ENCODE data around the gene MICALL1.

Gene MICALL1

GRCh38 chr22:37904572-37905533, 1.2 kb upstream of the MICALL1 start:
- FAIRE-seq (peak; percentile 99), DNase-seq (ENCODE audit: low spot score) (peak; percentile 97)

DNA sequence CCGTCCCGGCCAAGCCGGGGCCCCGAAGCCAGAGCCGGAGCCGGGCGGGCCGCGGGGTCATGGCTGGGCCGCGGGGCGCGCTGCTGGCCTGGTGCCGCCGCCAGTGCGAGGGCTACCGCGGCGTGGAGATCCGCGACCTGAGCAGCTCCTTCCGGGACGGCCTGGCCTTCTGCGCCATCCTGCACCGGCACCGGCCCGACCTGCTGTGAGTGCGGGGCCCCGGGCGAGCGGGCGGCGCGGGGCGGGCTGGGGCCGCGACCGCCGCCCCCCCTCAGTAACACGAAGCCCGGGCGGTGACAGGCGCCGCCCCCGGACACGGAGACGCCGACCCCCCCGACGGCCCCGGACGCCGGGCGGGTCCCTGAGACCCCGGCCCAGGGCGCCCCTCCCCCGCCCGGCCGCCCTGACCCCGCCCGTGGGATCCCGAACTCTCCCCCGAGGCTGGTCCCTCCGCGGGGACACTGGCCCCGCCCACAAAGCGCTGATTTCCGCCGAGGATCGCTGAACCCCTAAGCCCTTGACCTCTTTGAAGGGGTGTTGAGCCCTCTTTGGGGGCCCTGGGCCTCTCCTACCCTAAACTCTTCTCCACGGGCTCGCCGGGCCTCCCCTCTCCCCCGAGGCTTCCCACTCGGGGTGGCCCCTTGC, 389 bp downstream of the MICALL1 start:
- FAIRE-seq (peak; percentile 30), DNase-seq (ENCODE audit: low spot score) (peak; percentile 43)

DNA sequence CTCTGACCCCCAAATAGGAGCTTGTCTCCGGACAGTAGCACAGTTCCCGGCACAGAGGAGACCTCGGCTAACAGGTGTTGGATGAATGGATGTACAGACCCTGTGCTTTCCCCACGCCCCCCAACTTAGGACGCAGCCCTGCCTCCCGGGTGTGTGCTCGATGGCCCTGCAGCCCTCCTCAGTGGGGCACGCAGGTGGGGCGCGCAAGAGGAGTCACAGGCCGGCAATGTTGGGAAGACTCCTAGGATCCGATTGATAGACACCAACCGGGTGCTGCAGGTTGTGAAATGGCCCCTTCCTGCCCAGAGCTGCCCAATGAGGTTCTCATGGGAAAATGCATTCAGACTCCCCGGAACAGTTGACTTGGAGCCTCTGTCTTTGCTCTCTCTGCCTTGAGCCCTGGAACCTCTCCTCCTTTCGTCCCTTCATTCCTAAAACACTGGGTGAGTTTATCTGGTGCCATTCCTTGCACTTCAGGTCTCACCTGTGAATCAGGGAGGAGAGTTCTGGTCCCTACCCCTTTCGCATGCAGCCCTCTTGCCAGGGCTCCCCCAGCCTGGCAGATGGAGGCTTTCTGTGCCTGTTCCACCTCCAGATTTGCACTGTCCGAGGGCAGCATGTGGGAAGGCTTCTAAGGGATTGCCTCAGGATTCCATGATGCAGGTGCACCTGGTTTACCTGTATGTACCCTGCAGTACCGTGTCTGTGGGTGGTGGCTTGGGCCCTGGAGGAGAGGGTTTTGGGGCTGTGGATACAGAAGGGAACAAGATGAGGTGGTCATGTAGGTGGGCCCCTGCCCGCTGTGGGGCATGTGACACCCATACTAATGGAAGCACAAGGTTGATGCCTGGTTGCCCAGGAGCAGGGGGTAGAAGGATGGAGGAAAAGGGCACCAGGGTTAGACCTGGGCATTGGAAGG, 1.2 kb downstream of the MICALL1 start:
- peak; percentile 56 for FAIRE-seq
- no peak for DNase-seq (ENCODE audit: low spot score)

DNA sequence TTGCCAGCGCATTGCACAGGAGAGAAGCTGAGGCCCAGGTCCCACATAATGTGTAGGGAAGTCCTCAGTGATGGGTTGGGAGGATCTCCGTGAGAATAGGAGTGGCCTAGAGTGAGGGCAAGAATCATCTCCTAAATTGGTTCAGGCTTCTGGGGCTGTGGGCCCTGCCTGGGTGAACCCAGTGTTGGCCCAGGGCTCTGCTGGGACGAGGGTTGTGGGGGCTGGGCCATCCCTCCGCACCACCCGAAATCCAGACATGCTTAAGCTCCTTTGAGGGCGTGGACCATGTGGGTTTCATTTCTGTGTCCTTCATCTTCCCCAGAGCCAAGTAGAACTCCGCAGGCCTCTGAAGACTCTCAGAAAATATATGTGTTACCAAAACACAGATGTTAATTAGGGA, 3.7 kb downstream of the MICALL1 start:
- FAIRE-seq: no peak
- no peak for DNase-seq (ENCODE audit: low spot score)

- DNase-seq (ENCODE audit: low spot score): no peak
- peak; percentile 17 for FAIRE-seq
Observed at GRCh38 chr22:37910890-37911672, 5.0 kb downstream of the MICALL1 start.

DNA sequence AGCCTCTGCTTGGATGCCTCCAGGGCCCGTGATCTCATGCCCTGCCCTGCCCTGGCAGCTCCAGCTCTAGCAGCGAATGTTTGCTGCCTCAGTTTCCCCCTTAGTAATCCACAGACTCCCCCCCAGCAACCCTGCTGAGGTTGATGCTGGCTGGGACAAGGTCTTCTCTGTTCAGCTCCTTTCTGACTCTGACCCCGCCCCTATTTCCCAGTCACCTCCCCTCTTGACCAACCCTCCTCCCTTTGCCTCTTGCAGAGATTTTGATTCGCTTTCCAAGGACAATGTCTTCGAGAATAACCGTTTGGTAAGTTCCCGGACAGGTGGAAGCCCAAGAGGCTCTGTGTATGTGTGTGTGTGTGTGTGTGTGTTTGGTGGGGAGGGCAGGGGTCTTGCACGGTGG, 5.6 kb downstream of the MICALL1 start:
- no peak for DNase-seq (ENCODE audit: low spot score)
- FAIRE-seq: no peak

DNA sequence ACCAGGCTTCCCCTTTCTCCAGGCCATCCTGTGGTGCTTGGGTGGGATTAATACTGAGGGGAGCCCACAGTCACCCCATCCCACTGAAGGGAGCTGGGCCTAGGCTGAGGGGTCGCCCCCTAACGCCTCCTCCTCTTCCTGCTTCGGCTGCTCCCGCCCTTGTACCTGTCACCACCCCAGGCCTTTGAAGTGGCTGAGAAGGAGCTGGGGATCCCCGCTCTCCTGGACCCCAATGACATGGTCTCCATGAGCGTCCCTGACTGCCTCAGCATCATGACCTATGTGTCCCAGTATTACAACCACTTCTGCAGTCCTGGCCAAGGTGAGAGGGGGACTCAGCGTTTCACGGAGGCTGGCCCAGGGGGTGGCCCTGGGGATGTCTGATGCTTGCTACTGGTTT, 6.1 kb downstream of the MICALL1 start:
- DNase-seq (ENCODE audit: low spot score): no peak
- FAIRE-seq: no peak

GRCh38 chr22:37913233-37913721, 7.2 kb downstream of the MICALL1 start:
- no peak for FAIRE-seq
- DNase-seq (ENCODE audit: low spot score): no peak

- FAIRE-seq (no peak), DNase-seq (ENCODE audit: low spot score) (no peak)
Observed at GRCh38 chr22:37916311-37916710, 10.2 kb downstream of the MICALL1 start.

DNA sequence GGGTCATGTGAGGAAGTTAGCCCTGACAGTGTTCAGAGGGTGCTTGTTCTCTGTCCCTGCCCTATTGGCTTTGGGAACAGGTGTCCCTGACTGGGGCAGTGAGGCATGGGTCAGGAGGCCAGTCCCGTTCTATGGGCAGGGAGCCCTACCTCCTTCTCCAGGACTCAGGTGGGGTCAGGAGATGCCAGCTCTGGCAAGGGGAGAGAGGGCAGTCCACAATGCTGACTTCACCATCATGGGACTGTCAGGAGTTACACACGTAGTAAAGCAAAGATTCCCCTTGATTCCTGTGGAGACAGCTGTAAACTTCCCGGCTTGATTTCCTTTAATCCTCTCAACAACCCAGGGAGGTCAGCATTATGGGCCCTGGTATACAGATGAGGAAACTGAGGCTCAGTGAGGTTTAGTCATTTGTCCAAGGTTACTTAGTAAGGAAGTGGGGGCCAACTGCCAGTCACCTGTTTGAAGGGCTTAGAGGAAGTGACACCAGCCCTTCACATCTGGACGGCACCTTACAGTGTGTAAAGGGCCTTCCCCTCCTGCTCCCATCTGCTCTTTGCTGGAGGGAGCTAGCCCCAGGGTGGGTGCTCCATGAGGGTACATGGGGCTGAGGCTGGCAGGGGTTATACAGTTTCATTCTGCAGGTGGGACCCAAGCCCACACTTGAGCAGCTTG, 11.9 kb downstream of the MICALL1 start:
- no peak for FAIRE-seq
- no peak for DNase-seq (ENCODE audit: low spot score)

DNA sequence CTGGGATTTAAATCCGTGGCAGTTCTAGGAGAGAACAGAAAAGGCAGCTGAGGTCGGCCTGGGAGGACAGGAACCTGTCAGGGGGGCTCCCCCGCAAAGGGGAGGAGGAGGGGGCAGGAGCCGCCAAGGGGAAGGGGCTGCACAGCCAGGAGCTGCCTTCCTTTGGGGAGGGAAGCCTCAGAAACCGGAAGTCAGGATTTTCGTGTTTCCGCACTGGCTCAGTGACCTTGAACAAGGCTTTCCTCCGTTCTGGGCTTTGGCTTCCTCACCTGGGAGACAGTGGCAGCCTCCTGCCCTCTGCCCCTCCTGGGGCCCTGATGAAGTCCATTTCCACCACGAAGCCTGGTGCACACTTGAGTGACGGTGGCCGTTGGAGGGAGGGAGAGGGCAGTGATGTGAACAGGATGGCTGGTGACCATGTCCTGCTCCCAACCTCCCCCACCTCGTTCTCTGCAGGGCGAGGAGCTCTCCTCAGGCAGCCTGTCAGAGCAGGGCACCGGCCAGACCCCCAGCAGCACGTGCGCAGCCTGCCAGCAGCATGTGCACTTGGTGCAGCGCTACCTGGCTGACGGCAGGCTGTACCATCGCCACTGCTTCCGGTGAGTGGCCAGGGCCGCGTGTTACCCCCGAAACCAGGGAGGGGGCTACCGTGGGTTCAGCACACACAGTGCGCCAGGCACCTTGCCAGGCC, 12.6 kb downstream of the MICALL1 start:
- no peak for DNase-seq (ENCODE audit: low spot score)
- FAIRE-seq: no peak

DNA sequence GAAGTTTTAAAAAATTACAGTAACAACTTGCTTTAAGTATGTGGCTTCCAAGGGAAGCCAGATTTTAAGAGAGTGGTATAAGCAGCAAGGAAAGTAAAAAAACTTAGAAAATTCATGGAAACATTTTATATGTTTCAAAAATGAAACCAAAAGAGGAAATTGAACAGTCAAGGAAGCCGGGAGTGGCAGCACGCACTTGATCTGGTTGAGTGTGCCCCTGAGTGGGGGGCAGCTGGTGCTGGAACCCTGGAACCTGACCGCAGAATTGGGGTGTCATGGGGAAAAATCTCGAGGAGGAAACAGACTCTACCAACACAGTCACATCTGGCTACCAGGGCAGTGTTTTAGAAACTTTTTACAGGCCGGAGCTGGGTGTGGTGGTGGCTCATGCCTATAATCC, 14.0 kb downstream of the MICALL1 start:
- DNase-seq (ENCODE audit: low spot score): no peak
- FAIRE-seq: no peak

DNA sequence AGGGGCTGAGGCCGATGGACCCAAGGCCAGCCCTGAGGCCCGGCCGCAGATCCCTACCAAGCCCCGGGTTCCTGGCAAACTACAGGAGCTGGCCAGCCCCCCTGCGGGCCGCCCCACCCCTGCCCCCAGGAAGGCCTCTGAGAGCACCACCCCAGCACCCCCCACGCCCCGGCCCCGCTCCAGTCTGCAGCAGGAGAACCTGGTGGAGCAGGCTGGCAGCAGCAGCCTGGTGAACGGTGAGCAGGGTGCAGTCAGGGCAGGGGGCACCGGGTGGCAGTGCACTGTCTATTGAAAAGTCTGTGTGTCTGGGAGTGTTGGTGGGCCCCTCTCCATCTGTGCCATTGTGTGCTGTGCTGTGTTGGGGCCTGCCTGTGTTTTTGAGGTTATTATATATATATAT, 16.1 kb downstream of the MICALL1 start:
- FAIRE-seq: no peak
- no peak for DNase-seq (ENCODE audit: low spot score)

GRCh38 chr22:37923927-37924326, 17.8 kb downstream of the MICALL1 start:
- no peak for FAIRE-seq
- no peak for DNase-seq (ENCODE audit: low spot score)

- DNase-seq (ENCODE audit: low spot score): no peak
- no peak for FAIRE-seq
Observed at GRCh38 chr22:37924386-37925065, 18.4 kb downstream of the MICALL1 start.

DNA sequence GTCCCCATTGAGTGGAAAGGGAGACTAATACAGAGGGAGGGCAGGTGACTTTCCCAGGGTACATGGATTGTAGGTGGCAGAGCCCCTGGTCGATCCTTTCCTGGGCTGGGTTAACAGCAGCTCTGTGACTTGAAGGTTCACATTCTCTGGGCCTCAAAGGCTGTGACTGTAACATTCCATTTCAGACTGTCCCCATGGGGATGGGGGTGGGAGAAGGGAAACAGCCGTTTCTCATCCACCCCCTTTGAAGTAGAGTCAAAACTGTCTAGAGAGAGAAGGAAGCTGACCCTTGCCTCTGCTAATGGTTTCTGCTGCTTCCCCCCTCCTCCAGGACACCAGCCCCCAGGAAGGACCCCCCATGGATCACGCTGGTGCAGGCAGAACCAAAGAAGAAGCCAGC, 19.2 kb downstream of the MICALL1 start:
- DNase-seq (ENCODE audit: low spot score) (no peak), FAIRE-seq (no peak)

GRCh38 chr22:37925767-37926166, 19.7 kb downstream of the MICALL1 start:
- FAIRE-seq (no peak), DNase-seq (ENCODE audit: low spot score) (no peak)

DNA sequence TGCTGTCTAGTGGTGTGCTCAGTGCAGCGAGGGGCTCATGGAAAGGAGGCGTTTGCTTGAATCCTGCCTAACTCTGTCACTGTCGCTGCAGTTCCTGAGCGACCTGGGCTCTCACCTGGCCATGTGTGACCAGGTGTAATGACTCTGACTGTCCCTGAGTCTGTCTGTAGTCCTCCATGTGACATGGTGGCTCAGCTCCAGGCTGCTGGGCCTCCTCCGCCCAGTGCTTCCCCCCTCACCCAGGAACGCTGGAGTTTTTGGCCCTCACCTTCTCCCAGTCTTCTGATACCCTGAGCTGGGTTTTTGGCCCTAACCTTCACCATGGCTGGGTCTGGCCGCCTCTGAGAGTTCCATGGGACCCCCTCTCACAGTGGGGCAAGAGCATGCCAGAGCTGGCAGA, 20.3 kb downstream of the MICALL1 start:
- FAIRE-seq: no peak
- no peak for DNase-seq (ENCODE audit: low spot score)
